Measurements from ENCODE around the gene SPSB3. TPM values are rescaled to one million over a fixed set of nuclear protein-coding genes. Genes with fewer than 3 reads are reported as not detected.

Gene SPSB3
- total and polyA plus RNA-seq, 5 donors = 24.5 to 51.8 (median 34.3) TPM

DNA sequence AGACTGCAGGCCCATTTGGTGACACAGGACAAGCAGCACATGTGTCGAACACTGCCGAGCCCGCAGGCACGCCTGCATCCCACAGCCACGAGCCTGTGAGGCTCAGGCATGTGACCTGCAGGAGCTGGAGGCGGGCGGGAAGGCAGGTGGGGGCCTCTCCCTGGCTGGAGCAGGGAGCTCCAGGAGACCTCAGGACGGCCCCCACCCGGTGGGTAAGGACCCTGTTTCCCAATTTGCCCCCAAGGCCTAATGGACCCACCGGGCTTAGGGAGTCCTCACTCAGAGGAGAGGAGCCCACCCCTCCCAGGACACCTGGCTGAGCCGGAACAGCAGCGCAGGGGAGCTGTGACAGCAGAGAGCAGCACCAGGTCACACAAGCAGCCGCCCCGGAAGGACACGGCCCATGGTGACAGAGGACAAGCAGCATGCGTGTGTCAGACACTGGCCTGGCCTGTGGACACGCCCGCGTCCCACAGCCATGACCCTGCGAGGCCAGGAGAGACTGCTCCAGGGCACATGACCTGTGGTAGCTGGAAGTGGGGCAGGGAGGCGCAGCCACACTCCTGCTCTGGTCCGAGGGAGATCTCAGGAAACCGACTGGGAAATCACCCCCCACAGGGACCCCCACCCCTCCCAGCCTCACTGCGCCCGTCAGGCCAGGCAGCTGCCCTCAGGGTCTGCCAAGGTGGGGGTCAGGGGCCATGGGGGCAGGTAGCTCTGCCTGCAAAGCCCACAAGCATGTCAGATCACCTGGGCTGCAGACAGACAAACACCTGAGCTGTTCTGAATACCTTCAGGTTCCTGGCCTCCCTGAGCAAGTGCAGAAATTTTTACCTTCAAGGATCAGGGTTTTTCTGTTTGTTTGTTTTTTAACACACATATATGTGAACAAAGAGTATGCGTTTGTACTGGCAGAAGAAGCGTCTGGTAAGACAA lies 2.4 kb downstream of the SPSB3 start:
- intact Hi-C loops (cut with DNase I) = loop anchor here in 1 of 4 donors (5.0 kb wide), 1 partner anchor 68 kb away; no protein-coding TSS in a partner anchor
- Histone ChIP-seq H3K27ac (ENCODE audit: low read length) (no peak overlapping the region), H3K9me3 (ENCODE audit: control insufficient read depth, low read length) (no peaks in the 10 kb centered on the region), H3K4me3 (ENCODE audit: low read length) (no peak overlapping the region), H3K27me3 (ENCODE audit: control insufficient read depth, insufficient read depth) (no peaks in the 10 kb centered on the region), H3K4me1 (ENCODE audit: control insufficient read depth, insufficient read depth, low read length) (peaks cover 3% of the 10 kb centered on the region)
- DNase-seq (peak; percentile 17 to 66 (median 65)), ATAC-seq (no peak)
- WGBS = 81% methylated on average over 27 of the region's 27 CpGs

DNA sequence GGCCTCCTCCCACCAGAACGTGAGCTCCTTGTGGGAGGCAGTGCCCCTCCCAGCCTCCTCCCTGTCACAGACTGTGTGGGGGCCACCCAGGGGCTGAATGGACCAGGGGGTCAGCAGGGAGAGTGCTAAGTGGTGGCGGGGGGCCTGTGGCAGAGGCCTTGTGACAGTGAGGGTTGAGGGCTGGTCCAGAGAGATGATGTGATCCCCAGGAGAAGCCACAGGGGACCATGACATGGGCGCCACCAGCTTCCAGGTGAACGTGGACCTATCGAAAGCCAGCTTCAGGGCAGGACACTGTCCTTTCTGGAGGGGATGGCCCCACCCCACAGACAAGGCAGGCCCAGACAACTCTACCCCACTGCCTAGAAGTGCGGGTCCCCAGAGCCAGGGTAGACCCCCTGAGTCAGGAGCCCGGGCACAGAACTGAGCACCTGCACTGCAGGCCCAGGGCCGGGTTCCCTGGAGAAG lies 3.1 kb downstream of the SPSB3 start:
- Histone ChIP-seq H3K27me3 (ENCODE audit: control insufficient read depth, insufficient read depth) (no peaks in the 10 kb centered on the region), H3K27ac (ENCODE audit: low read length) (no peak overlapping the region), H3K9me3 (ENCODE audit: control insufficient read depth, low read length) (no peaks in the 10 kb centered on the region), H3K4me3 (ENCODE audit: low read length) (no peak overlapping the region), H3K4me1 (ENCODE audit: control insufficient read depth, insufficient read depth, low read length) (peaks cover 3% of the 10 kb centered on the region)
- ATAC-seq (no peak), DNase-seq (peak in 2 of 3 donors; percentile 54 to 58)
- intact Hi-C loops (cut with DNase I) = loop anchor here in 1 of 4 donors (5.0 kb wide), 1 partner anchor 67 kb away; no protein-coding TSS in a partner anchor
- WGBS = 81% methylated on average over 8 of the region's 8 CpGs

DNA sequence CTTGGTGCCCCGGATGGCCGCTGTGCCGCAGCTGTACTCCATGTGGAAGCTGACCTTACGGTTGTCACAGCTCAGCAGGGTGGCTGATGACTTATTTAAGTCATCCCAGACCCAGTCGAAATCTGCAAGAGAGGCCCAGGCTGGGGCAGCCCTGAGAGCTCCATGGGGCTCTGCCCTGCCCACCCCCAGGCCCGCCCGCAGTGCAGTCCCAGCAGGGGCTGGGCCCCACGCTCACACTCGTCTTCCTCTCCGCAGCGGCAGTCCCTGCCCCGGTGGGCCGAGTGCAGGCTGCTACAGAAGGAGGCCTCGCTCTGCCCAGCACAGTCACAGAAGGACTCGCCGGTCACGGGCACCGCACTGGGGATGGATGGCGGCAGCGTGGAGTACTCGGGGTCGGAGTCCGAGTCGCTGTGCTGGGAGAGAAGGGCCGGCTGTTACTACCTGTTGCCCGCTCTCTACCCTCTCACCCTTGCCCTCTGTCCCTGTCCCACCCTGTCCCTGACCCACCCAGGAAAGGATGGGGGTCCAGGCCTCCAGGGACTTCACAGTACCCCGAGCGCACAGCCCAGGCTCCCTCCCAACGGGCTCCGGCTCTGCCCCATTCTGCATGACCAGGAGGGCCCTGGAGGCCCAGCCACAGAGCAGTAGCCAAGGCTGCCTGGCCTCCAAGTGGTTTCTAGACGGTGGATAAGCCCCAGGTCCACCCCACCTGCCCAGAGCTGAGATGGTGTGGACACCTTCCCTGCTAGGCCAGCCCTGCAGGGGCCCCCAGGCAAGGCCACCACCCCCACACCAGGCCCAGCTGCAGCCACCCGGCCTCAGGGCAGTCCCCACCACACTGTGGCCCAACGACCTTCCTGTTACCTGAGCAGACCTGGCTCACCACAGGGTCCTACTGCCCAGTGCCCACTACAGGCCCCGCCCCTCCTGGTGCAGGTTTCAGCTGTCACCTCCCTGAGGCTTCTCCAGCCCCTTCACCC lies 3.9 kb downstream of the SPSB3 start:
- Histone ChIP-seq H3K9me3 (ENCODE audit: control insufficient read depth, low read length) (no peaks in the 10 kb centered on the region), H3K4me1 (ENCODE audit: control insufficient read depth, insufficient read depth, low read length) (peaks cover 8% of the 10 kb centered on the region), H3K27me3 (ENCODE audit: control insufficient read depth, insufficient read depth) (no peaks in the 10 kb centered on the region), H3K27ac (ENCODE audit: low read length) (no peak overlapping the region), H3K4me3 (ENCODE audit: low read length) (no peak overlapping the region)
- WGBS = 84% methylated on average over 34 of the region's 34 CpGs
- DNase-seq (peak in 2 of 3 donors; percentile 50 to 54), ATAC-seq (no peak)
- intact Hi-C loops (cut with DNase I) = loop anchor here in 1 of 4 donors (5.0 kb wide), 1 partner anchor 66 kb away; no protein-coding TSS in a partner anchor

DNA sequence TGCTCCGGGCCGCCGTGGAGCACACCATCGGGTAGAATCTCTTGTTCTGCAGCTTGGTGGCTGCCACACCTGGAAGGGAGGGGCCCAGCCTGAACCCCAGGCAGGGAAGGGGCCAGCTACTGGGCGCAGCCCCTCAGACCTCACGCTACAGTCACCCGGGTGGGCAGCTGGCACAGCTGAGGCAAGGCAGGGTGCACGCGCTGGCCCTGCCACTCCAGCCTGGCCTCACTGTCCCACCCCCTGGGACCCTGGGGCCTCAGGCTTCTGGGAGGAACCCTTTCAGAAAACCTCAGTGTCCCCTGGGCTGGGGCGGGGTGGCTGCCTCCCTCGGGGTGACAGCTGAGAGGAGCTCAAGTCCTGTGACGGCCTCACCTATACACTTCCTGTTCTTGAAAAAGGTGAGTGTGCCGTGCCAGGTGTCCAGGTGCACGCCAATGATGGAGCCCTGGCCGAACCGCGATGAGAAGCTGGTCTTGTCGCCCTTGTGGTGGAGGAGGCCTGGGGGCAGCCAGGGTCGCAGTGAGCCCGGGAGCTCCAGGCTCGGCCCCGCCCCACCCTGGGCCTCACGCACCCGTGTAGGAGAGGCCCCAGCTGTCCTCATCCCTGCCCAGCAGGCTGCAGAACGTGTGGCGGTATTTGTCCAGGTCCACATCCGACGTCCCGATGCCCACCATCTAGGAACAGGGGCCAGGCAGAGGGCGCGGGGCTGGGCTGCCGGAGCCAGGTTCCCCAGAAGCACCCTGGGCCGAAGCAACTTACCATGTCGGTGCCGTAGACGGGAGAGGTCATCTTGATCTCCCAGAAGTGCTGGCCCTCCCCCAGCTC lies 4.8 kb downstream of the SPSB3 start:
- no peak overlapping the region for H3K4me3 ChIP-seq (ENCODE audit: low read length)
- no peaks in the 10 kb centered on the region for H3K27me3 ChIP-seq (ENCODE audit: control insufficient read depth, insufficient read depth)
- intact Hi-C loops (cut with DNase I) = loop anchor here in 1 of 4 donors (5.0 kb wide), 1 partner anchor 65 kb away; no protein-coding TSS in a partner anchor
- no peak overlapping the region for H3K27ac ChIP-seq (ENCODE audit: low read length)
- H3K4me1 ChIP-seq (ENCODE audit: control insufficient read depth, insufficient read depth, low read length) = peaks cover 8% of the 10 kb centered on the region
- peak; percentile 17 to 65 (median 62) for DNase-seq
- WGBS = 76% methylated on average over 36 of the region's 36 CpGs
- no peaks in the 10 kb centered on the region for H3K9me3 ChIP-seq (ENCODE audit: control insufficient read depth, low read length)
- no peak for ATAC-seq

DNA sequence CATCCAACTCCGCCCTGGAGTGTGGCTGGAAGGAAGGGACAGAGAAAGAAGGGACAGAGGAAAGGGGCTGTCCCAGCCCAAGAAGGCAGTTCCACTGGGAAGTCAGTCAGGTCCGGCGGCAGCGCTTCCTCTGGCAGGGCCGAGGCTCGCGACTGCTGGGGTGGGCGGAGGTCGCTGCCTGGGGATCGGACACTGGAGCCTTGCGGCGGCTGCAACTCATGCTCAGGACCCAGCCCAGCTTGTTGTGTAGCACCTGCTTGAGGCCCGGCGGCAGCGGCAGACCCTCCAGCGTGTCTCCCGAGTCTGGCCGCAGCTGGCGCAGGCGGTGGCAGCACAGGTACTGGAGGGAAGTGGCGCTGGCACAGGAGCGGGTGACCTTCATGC lies 5.4 kb downstream of the SPSB3 start:
- H3K27me3 ChIP-seq (ENCODE audit: control insufficient read depth, insufficient read depth) = no peaks in the 10 kb centered on the region
- no peak overlapping the region for H3K4me3 ChIP-seq (ENCODE audit: low read length)
- DNase-seq (peak in 2 of 3 donors; percentile 53 to 64), ATAC-seq (no peak)
- WGBS = 85% methylated on average over 22 of the region's 22 CpGs
- intact Hi-C loops (cut with DNase I) = loop anchor here in 1 of 4 donors (5.0 kb wide), 1 partner anchor 65 kb away; no protein-coding TSS in a partner anchor
- H3K9me3 ChIP-seq (ENCODE audit: control insufficient read depth, low read length) = no peaks in the 10 kb centered on the region
- H3K4me1 ChIP-seq (ENCODE audit: control insufficient read depth, insufficient read depth, low read length) = peaks cover 8% of the 10 kb centered on the region
- H3K27ac ChIP-seq (ENCODE audit: low read length) = no peak overlapping the region

DNA sequence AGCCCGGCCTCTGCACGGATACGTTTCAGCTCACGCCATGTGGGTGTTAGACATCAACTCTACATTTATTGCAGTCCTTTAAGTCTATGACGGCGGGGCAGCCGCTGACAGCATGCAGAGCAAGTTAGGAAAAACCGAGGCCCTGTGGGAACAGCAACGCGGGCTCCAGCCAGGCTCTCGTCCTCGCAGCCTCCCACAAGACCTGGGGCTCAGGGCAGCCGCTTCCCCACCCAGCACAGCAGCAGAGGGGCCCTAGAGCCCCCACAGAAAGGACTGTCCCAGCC lies 5.8 kb downstream of the SPSB3 start:
- peak in 1 of 3 donors; percentile 51 for DNase-seq

DNA sequence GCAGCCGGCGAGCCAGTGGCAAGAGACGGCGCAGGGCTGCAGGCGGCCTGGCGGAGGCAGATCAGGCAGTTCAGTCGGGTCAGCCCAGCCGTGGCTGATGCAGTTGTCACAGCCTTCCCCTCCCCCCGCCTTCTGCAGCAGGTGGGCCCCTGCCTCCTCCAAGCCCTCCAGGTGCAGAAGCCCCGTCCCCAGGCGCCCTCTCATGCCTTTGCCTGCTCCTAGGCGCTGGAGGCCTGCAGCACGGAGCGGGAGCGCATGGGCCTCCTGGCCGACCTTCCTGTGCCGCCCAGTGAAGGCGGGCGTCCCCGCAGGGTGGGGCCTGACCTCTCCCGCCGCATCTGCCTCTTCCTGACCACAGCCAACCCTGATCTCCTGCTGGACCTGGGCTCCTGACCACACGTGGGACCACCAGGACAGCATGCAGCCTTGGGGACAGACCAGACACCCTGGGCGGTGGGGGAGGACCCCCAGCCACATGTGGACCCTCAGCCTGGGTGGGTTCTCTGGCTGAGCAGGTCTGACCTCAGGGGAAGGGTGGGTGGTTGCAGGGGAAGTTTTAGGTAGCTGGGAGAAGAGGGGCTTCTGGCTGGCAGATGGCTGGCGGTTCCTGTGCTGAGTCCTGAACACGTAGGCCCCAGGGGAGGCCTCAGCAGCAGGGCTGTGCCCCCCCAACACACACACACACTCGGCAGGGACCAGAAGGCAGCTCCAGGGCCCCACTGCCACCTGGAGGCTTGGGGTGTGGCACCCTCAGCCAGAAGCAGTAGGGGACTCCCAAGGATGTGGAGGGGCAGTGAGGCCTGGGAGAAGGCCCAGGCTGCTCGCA lies 6.3 kb downstream of the SPSB3 start:
- H3K27ac ChIP-seq (ENCODE audit: low read length) = no peak overlapping the region
- 77% methylated on average over 28 of the region's 28 CpGs for WGBS
- no peaks in the 10 kb centered on the region for H3K9me3 ChIP-seq (ENCODE audit: control insufficient read depth, low read length)
- DNase-seq (peak; percentile 22 to 64 (median 49)), ATAC-seq (no peak)
- no peak overlapping the region for H3K4me3 ChIP-seq (ENCODE audit: low read length)
- intact Hi-C loops (cut with DNase I) = loop anchor here in 1 of 4 donors (5.0 kb wide), 1 partner anchor 64 kb away; no protein-coding TSS in a partner anchor
- H3K4me1 ChIP-seq (ENCODE audit: control insufficient read depth, insufficient read depth, low read length) = peaks cover 5% of the 10 kb centered on the region
- H3K27me3 ChIP-seq (ENCODE audit: control insufficient read depth, insufficient read depth) = no peaks in the 10 kb centered on the region

More for the DNA sequence above, 5.8 kb downstream of the SPSB3 start:
- H3K4me1 ChIP-seq (ENCODE audit: control insufficient read depth, insufficient read depth, low read length) = peaks cover 8% of the 10 kb centered on the region
- intact Hi-C loops (cut with DNase I) = loop anchor here in 1 of 4 donors (5.0 kb wide), 1 partner anchor 64 kb away; no protein-coding TSS in a partner anchor
- H3K27me3 ChIP-seq (ENCODE audit: control insufficient read depth, insufficient read depth) = no peaks in the 10 kb centered on the region
- no peak overlapping the region for H3K27ac ChIP-seq (ENCODE audit: low read length)
- 80% methylated on average over 13 of the region's 13 CpGs for WGBS
- ATAC-seq = no peak
- H3K9me3 ChIP-seq (ENCODE audit: control insufficient read depth, low read length) = no peaks in the 10 kb centered on the region
- no peak overlapping the region for H3K4me3 ChIP-seq (ENCODE audit: low read length)

DNA sequence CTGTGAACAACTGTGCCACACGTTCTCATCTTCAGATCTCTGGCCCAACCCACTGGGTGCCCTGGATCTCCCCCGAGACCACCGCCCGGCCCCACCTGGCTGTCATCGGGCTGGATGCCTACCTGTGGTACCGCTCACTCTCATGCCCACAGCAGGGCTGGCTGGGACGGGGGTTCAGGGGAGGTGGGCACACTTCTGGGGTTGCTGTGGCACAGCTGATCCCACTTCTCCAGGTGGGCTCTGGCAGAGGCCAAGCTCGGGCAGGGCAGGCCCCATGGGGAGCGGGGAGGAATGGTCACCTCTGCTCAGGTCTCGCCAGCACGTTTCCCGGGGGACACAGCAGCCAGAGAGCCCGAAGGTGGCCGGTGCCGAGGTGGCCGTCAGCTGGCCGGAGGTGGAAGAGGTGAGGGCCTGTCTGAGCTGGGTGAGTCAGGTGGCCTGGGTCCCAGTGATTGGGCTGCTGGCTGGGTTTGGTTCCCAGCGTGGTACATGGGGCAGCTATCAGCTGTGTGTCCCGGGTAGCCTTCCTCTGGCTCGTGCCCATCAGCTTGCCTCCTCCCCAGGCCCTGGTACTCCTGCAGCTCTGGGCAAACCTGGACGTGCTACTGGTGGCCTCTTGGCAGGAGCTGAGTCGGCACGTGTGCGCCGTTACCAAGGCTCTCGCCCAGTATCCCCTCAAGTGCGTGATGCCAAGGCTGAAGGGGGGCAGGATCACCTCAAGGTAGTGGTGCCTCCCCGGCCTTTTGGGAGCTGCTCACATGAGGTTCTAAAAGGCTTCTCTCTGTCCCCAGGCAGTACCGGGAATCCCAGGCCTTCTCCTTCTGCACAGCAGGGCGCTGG lies 7.1 kb downstream of the SPSB3 start:
- intact Hi-C loops (cut with DNase I) = loop anchor here in 1 of 4 donors (5.0 kb wide), 1 partner anchor 63 kb away; no protein-coding TSS in a partner anchor
- no peak overlapping the region for H3K27ac ChIP-seq (ENCODE audit: low read length)
- peak; percentile 16 to 66 (median 55) for DNase-seq

DNA sequence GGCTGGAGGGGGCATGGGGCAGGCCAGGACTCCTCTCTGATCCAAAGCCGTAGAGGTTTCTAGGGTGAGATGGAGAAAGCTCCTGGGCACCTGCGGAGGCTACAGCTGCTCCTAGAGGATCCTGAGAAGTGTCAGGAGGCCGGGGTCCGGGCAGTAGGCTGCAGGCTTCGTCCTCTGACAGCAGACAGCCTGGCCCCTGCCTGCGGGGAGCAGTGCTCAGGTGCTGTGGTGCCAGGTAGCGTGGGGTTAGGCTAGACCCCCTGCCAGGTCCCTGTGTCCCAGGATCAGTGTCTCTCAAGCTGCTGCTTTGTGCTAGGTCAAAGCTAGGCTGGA lies 8.0 kb downstream of the SPSB3 start:
- Histone ChIP-seq H3K4me1 (ENCODE audit: control insufficient read depth, insufficient read depth, low read length) (peaks cover 4% of the 10 kb centered on the region), H3K27me3 (ENCODE audit: control insufficient read depth, insufficient read depth) (no peaks in the 10 kb centered on the region), H3K4me3 (ENCODE audit: low read length) (no peak overlapping the region), H3K27ac (ENCODE audit: low read length) (no peak overlapping the region), H3K9me3 (ENCODE audit: control insufficient read depth, low read length) (no peaks in the 10 kb centered on the region)
- 87% methylated on average over 7 of the region's 7 CpGs for WGBS
- ATAC-seq = no peak
- intact Hi-C loops (cut with DNase I) = no loop called here
- peak in 1 of 3 donors; percentile 55 for DNase-seq

More for the DNA sequence above, 7.1 kb downstream of the SPSB3 start:
- Histone ChIP-seq H3K4me3 (ENCODE audit: low read length) (no peak overlapping the region), H3K27me3 (ENCODE audit: control insufficient read depth, insufficient read depth) (no peaks in the 10 kb centered on the region), H3K9me3 (ENCODE audit: control insufficient read depth, low read length) (no peaks in the 10 kb centered on the region), H3K4me1 (ENCODE audit: control insufficient read depth, insufficient read depth, low read length) (peaks cover 4% of the 10 kb centered on the region)
- WGBS = 91% methylated on average over 30 of the region's 30 CpGs
- no peak for ATAC-seq

Data from right cardiac atrium (tissue), 5 donors.